ENCODE results near the gene USP6.
"Not testable (repeated sequence)": the region's sequence is repeated elsewhere in the genome, so short reads cannot be mapped to it uniquely, and the experiment has no call there.

Gene USP6

GRCh38 chr17:5115673-5116651 lies at the start of gene USP6:
Gene USP6, plus strand, starts transcription at chr17:5116032. Its CDS starts 14,336 bp downstream, at chr17:5130368.
- DNase-seq, result peak; percentile 7

- no peak for DNase-seq
Observed at GRCh38 chr17:5068236-5068635, 47.6 kb upstream of the USP6 start.

- no peak for DNase-seq
Observed at GRCh38 chr17:5069724-5070123, 46.1 kb upstream of the USP6 start.

GRCh38 chr17:5075472-5075871 lies 40.4 kb upstream of the USP6 start:
- DNase-seq, result not testable (repeated sequence)

- not testable (repeated sequence) for DNase-seq
Observed at GRCh38 chr17:5077275-5077674, 38.6 kb upstream of the USP6 start.

GRCh38 chr17:5077781-5078105 lies 38.1 kb upstream of the USP6 start:
- DNase-seq, result no peak

GRCh38 chr17:5078106-5079028 lies 37.5 kb upstream of the USP6 start, which contains the start of gene ZFP3:
Gene ZFP3, plus strand, starts transcription at chr17:5078467. Its CDS starts 13,038 bp downstream, at chr17:5091505.
- DNase-seq, result peak; percentile 77

- DNase-seq, result no peak
Observed at GRCh38 chr17:5080591-5080990, 35.2 kb upstream of the USP6 start.

- DNase-seq, result no peak
Observed at GRCh38 chr17:5092218-5093010, 23.4 kb upstream of the USP6 start.

GRCh38 chr17:5096731-5097100 lies 19.1 kb upstream of the USP6 start:
- no peak for DNase-seq

- peak; percentile 56 for DNase-seq
Observed at GRCh38 chr17:5097101-5097834, 18.6 kb upstream of the USP6 start.

GRCh38 chr17:5099271-5099670 lies 16.6 kb upstream of the USP6 start:
- no peak for DNase-seq

- DNase-seq, result no peak
Observed at GRCh38 chr17:5100832-5101231, 15.0 kb upstream of the USP6 start.

- DNase-seq, result no peak
Observed at GRCh38 chr17:5110816-5111215, 5.0 kb upstream of the USP6 start.

GRCh38 chr17:5111402-5112204 lies 4.2 kb upstream of the USP6 start, which contains the start of gene ZNF232:
Gene ZNF232, minus strand, starts transcription at chr17:5111878. Its CDS starts 56 bp downstream, at chr17:5111822.
- peak; percentile 91 for DNase-seq

GRCh38 chr17:5118219-5118618 lies 2.4 kb downstream of the USP6 start:
- DNase-seq, result no peak

GRCh38 chr17:5120036-5120435 lies 4.2 kb downstream of the USP6 start:
- no peak for DNase-seq

- not testable (repeated sequence) for DNase-seq
Observed at GRCh38 chr17:5120436-5121185, 4.8 kb downstream of the USP6 start.

GRCh38 chr17:5121186-5121841 lies 5.5 kb downstream of the USP6 start:
- no peak for DNase-seq

- not testable (repeated sequence) for DNase-seq
Observed at GRCh38 chr17:5122056-5122455, 6.2 kb downstream of the USP6 start.

Measured in stimulated activated CD4-positive, alpha-beta T cell treated with anti-CD3 and anti-CD28 coated beads, Interleukin-4, amount 100 ng/mL, for 1 hour (primary cell).